GM18861 (cell line): Measurements from ENCODE around the gene PSMD11.

ENCODE experiments used
- ATAC-seq: cut with Tn5 transposase; IDR thresholded peaks from one replicate; pipeline ENCODE4 v1.9.1; 2021; ENCODE audit not compliant: unreplicated experiment

Gene PSMD11

DNA sequence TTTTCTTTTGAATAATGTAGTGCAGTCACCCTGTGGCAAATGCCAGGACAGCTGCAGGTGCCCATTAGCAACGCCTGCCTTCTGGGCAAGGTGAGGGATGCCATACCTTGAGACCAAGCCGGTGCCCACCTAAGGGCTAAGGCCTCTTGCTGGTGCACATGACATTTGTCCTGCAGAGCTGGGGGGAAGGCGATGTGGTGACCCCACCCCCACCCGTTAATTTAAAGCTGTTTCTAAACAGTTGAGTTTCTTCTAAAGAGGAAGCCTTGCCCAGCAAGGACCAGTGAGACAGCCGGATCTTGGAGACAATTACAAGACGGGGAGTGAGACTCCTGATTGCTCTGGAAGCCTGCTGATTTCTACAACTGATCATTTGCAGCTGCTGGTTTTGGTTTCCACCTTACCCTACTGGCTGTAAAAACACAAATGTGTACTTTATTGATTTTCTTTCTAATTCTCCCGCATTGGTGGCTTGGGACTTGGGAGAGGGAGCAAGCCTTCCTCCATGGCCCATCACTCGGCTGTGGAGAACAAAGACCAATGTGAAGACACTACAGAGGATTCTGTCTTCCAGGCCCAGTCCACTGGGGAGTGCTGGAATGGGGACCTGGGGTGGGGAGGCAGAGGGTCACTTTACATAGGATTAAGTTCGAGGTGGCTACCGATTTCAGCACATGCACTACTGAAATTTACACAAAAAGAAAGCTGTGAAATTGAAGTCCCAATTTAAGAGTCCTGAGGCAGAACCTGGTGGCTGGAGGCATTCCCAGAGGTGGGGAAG is 45.2 kb downstream of the PSMD11 start:
- no peak for ATAC-seq

DNA sequence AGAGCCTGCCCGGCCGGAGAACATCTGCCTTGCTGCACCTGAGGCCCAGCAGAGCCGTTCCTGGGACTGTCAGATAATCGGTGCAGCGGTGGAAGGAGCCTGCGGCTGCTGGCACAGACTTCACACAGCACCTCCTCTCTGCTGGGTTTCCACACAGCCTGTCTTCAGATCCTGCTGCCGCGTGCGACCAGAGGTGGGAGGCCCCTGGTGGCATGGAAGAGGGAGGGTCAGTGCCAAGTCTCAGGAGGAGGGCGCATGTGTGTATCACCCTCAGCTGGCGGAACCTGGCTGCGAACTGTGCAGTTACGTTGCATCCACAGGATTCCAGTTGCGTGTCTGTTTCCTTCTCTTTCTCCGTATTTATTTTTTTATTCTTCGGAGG is 45.8 kb downstream of the PSMD11 start:
- no peak for ATAC-seq

DNA sequence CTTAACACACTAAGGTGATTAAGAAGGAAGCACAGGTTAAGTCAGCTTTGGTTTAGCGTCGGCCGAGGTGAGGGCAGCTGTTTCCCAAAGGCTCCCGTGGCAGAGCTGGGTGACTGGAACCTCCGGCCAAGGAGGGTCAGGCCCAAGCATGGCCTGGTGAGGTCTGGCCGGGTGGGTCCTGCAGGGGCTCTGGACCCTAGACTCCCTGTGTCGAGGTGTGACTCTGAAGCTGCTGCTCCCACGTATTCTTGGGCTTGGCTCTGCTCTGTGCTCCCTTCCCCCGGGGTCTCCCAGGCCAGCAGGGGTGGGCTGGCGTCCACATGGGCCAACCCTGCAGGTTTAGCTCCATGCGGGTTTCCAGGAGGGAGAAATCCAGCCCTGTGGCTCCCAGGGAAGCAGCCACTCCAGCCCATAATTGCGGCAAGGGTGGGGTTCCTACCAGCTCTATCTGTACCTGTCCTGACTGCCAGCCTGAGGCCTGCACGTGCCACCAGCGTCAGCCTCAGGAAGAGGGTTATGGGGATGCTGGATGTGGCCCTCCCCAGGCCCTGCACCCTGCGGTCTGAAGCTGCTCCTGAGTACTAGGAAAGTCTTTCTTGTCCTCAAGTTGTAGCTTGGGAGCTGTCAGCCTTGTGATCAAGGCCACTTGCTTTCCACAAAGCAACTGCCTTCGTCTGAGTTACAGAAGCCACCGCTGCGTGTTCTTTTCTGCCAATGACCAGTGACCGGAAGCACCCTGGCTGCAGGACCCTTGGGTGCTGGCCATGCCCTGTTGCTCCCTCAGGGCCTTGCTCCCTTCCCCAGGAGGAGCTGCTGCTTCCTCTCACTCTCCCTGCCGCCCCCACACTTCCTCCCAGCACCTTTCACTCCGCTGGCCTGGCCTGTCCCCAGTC is 47.3 kb downstream of the PSMD11 start:
- no peak for ATAC-seq

DNA sequence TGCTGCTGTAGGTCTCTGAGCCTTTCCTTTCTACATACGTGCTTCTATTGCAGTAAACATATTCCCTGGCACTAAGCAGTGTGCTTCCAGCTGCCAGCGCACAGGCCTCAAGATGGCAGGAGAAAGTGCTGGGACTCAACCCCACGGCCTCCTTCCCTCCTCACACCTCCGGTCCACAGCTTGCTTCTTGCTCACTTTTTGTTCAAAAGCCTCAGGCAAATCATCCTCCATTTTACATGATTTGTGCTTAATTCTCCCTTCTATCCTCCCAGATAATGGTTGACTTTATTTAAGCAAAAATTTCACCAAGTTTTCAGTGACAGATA is 47.9 kb downstream of the PSMD11 start:
- ATAC-seq = no peak

DNA sequence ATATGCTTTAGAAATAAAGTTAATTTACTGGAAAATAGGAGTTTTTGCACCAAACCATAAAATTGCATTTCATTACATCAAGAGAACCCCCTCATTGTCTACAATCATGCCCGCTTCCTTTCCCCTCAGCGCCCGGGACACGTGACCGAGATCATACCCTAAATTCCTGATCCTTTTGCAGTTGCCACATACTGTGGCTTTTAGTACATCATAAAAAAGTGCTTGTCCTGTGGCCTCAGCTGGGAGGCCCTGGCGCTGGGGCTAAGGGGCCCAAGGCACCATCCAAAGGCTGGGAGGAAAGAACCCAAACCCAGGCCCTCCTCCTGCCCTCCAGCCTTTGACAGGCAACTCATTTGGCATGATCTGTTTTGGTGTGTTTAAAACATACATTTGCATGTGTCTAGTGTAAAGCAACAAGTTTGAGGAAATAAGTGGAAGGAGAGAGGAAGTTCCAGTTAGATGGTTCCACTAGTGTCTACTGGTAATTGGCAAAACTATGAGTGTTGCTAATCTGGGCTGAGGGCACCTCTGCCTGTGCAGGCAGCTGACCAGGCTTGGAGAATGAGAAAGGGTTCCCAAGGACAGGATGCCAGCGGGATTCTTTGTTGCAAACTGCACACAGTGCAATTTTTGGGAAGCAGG is 48.5 kb downstream of the PSMD11 start:
- no peak for ATAC-seq

DNA sequence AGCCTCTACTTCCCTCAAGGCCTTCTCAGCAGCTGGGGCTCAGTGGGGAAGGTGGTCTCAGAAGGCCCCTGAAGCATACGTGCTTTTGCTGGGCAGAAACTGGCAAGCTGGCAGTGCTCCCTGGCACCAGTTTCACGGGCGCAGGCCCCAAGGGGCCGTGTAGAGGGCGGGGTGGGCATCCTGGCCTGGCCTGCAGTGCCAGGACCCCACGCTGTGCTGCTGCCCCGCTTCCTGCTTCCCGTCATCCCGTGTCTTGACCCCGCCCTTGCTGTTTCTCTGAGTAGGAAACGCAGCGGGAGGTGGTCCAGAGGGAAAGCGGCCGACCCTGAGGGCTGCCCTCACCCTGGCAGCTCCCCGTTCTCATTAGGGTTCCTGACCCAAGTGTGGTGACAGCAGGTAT is 49.3 kb downstream of the PSMD11 start:
- ATAC-seq = no peak

DNA sequence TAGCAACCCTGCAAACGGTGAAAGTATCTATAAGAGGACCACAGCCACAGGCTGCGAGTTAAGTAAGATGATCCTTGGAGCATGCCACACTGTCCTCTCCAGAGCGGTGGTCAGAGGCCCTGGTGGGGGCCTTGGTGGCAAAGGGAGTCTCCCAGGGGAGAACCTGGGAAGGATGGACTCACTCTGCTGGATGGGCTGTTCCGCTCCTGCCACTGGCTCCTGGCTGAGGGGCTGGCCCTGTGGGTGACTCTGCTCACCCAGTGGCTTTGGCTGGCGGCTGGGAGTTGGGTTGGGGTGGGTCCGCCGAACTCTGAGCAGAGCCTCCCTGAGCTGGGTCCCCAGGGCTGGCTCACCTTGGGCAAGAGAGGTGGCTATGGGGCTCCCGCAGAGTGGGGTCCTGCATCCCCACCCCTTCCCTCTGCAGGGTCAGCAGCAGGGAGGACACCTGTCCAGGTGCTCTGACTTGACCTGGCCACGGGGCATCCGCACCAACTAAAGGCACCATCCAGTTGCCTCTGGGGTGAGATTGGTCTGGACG is 49.7 kb downstream of the PSMD11 start:
- no peak for ATAC-seq

DNA sequence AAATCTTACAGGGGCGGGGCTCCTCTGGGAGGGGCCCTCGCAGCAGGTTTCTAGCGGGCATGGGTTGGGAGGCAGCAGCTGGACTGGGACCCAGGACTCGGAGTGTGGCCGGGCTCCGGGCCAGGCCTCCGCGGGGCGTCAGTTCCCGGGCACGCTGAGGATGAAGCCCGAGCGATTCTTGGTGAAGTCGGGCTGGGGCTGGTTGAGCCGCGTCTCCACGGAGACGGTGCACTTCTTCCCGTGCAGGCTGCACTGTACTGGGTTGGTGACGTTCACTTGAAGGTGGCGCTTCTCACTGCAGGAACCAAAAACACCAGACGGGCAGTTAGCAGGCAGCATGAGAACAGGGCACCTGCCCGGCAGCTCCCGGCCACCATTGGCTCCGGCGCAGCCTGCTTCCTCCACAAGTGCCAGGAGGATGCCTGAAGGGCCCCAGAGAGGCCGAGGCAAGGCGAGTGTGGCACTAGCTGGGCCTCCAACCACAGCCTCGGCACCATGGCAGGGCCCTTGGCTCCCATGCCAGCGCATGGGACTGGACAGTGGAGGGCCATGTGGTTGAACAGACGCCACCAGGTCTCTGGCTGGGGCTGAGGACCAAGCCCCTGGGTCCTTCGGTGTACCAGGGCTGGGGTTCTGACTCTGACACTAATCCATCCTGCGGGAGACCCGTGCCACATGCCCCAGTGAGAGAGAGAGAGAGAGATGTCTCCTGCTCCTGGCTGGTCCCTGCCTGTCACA is 50.5 kb downstream of the PSMD11 start:
- no peak for ATAC-seq

DNA sequence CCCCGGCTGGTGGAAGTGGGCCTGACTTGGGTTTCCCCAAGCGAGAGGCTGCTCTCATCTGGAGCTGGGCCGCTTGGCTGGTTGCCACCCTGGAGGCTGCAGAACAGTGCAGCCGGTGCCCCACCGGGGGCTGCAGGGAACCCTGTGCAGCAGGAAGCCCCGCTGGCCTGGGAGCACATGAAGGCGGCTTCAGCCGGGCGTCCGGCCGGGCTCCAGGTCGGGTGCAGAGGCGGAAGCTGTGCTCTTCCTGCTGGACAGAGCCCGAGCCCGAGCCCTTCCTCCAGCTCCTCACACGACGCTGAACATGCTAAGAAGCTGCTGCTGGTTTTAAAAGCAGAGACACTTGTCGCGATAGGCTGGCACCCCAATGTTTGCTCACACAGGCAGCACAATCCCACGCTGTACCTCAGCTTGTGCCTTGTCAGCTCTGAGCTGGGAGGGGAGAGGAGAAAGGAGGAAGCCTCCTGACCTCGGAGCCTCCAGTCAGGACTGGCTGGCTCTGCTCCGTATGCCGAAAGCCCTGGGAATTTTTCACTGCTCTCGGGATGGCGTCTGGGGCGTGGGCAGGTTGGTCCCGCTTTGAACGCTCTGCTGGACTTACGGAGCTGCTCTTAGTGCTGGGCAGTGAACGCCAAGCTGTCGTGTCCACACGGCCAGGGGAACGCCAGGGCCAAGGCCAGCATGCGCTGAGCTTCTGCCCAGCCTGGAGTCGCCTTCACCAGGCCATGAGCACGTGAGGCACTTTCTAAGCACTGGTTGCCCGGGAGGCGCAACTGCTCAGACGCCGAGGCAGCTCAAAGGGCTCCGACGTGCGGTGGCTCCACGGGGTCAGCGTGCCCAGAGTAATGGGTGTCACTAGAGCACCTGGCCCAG is 51.3 kb downstream of the PSMD11 start:
- ATAC-seq = no peak

DNA sequence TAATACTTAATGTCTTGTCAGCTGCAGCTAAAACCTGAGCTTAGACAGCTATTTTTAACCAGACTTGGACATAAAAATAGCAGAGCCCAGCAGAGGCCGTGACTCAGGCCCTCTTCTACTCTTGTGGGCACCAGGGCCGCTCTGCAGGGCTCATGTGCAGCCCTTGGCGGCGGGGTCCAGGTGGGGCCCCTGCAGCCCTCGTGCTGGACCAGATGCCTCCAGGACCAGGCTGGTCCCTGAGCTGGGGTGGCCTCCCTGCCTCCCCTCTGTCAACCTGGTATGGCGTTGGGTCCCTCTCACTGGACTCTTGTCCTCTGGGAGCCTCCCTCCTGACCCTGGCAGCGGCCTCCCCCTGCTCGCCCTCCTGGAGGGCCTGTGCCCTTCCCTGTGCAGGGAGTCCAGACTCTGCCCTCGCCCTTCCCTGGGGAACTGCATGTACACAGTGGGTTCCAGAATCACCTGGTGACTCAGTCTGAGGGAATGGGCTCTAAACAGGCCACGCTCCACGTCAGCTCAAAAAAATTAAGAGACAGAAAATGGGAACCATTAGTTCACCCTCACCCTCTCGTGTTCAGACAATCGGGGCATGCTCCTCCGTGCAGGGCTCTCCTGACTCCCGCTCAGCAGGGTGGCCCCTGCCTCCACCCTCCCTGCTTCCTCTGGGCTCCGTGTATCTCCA is 52.2 kb downstream of the PSMD11 start:
- no peak for ATAC-seq

DNA sequence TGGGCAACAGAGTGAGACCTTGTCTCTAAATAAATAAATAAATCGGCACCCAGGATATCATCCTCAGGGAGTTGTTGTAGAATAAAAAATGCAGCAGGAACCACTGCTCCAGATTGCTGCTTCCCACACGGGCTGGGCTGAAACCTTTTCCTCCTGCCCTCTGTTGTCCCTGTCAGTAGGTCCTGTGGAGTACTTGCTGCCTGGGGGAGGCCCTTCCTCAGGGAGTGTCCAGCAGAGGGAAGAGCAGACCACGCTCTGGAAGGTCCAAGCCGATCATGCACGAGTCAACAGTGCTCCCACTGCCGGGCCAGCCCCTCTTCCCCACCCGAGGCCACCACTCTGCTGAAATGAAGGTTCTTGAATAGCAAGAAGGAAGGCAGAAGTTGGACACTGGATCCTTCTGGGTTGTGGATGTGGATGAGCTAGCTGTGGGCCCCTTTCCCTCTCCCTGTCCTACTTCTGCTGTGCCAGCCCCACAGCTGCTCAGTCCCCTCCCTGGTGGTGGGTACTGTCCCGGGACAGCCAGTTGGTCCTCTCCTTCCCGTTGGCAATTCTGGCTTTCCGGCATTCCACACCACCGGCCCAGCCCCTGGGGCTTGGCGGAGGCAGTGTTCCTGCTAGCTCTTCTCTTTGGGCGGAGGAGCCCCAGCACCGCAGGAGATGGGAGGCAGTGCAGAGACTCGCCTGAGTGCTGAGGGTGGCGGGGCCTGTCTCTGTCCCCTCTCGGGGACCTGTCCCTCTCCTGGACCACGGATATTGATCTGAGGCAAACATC is 53.3 kb downstream of the PSMD11 start:
- no peak for ATAC-seq

DNA sequence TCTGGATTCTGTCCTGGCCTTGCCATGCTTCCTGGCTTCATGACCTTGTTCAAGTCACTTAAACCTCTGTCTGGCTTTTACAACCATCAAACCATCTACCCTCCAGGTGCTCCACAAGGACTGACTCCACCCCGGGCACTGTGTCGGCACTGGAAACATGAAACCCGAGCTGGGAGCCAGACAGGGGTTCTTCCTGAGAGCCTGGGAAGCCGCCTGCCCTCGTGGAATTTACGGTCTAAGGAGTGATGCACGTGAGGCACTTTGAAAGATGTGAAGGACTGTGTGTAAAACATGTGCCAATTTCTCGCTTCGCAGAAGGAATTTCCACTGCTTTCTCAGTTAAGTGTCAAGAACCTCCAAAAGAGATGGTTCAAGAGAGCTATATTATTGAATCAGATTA is 54.1 kb downstream of the PSMD11 start:
- ATAC-seq = no peak

DNA sequence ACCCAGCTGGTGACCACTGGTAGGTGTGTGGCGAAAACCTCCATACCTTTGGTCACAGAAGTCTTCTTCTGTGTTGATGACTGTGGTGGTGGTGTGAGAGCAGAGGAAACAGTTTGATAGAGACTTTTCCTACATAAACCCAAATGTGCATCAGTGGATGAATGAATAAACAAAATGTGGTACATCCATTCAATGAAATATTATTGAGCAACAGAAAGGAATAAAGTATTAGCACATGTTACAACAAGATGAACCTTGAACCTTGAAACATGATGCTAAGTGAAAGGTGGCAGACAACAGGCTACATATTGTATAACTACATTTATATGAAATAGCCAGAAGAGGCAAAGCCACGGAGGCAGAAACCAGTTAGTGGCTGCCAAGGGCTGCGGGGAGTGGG is 57.7 kb downstream of the PSMD11 start:
- ATAC-seq = no peak

DNA sequence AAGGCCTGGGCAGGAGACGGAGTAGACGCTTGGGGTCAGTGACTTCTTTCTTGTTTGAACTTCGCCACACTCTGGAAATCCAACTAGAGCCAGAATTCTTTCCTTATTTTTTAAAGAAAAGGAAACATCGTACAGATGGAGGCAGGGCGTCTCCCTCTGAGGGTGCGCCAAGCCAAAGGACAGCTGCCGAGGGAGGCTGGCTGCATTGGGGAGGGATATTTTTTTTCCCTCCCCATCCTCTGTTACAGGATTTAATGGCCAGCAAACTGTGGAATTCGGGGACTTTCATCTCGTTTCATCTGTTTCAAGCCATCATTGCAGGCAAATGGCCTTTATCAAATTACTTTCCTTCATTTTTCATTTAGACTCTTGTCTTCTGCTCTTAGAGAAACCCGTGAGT is 58.4 kb downstream of the PSMD11 start:
- ATAC-seq = no peak

DNA sequence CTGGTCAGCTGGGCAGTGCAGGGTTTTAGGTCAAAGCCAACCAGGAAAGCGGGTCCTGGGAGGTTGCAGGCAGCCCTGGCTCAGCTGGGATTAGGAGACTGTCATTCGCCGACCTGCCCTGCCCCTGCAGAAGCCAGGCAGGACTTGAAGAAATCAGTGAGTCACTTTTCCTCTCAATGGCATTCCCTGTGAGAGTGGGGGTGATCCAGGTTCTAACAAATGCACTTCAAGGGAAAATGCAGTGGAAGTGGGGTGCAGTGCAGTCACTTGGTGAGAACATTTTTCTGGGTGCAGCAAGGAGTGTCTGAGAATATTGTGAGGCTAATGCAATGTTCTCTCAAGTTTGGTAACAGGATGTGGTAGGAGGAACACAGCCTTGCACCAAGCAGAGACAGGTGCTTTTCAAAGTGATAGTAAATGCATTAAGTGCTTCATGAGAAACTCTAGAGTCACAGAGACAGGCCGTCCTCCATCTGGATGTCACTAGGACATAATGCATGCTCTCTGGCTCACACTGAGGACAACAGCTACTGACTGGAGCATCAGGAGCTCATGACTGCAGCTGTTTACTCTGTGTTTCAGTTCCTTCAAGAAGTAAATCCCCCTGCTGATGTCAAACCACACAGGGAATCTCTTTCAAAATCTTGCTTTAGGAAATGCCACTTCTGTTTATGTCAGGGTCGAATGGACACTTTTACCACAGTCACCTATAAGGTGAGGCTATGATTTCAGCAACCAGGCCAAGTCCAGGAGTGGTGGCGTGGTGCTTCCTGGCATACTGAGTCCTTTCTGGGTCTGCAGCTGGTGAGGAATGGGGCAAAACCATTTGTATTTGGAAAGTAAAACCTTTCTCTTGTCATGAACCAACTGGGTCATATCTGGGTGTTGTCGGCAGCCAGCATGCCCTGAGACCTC is 59.2 kb downstream of the PSMD11 start:
- ATAC-seq = peak; percentile 94

DNA sequence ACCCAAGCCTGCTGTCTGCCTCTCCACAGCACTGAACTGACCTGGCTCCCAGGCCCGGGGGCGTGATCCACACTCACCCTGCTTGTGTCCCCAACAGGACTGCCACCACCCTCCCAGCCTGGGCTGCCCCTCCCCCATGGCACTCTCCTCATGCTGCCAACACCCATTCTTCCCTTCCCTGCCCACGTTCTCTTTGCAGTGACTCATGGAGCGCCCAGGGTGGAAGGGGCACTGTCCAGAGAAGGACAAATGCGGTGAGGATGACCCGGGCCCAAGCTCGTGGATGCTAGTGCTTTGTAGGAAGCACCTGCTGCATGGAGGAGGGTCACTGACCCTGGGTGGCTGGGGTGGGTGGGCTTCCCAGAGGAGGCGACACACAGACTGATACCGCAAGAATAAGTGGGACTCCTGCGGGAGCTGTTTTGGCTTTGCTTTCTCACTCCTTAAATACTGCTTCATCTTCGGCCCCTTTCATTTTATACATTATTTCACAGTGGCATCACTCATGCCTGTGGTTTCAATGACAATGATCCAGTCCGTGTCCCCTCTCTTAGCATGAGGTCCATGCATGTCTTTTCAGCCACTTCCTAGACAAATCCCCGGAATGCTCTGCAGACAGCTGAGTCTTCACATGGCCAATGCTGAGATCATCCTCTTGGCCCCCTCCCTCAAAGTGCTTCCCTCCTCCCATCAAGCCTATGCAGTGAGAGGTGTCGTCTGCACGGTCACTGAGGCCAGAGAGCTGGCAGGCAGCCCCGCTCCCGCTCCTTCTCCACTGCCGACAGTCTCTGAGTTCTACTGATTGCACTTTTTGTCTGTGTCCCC is 60.1 kb downstream of the PSMD11 start:
- peak; percentile 1 for ATAC-seq

DNA sequence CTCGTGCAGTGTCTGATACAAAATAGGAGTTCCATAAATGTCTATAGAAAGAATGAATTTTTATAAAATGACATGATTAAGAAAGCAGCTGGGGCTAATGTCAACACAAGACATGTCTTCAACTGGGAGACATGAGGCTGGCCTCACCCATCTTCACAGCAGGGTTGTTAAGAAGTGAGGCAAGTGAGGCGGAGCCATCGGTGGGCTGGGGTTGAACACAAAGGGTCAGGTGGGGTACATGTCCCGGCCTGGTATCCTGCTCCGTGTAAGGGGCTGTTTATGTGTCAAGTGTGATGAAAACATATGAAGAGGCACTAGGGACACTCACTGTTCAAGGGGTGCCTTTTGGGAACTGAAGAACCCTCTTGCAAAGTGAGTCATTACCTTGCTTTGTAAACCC is 64.6 kb downstream of the PSMD11 start:
- ATAC-seq = no peak
